ENCODE results near the gene PHKA2. TPM values are rescaled to one million over a fixed set of nuclear protein-coding genes. Genes with fewer than 3 reads are reported as not detected.

The PHKA2 gene
- total and polyA plus RNA-seq, 10 of the 15 experiments (the other 5 are each of a cell fraction or from before 2014, with no cell fraction given): 1.4 to 25.6 (median 15.4) TPM

- ChIA-PET SMC1A (ENCODE audit: uncharacterized antibody, unreplicated experiment) (no interaction called here), RAD21 (ENCODE audit: unreplicated experiment) (no interaction called here), CTCF (interaction anchor here (1.6 kb wide), 1 partner anchor 525 kb away, joined by 3 read pairs; no protein-coding TSS in a partner anchor), POLR2A (no interaction called here)
- no TSS peak for BruUV-seq (replicated peaks)
- Histone ChIP-seq H3K27me3 (replicated peaks in 1 of 2; ENCODE audit: control insufficient read depth in 2 of 2, insufficient read depth in 2 of 2, low read length in 1 of 2) (no peaks in the 10 kb centered on the region), H2AFZ (ENCODE audit: control insufficient read depth, low read depth, low read length) (no peak overlapping the region), H3K27ac (ENCODE audit: control insufficient read depth, insufficient read depth) (no peak overlapping the region), H3K9me3 (replicated peaks; ENCODE audit: control insufficient read depth, insufficient read depth, low read length) (no peaks in the 10 kb centered on the region), H3K9ac (ENCODE audit: control insufficient read depth, insufficient read depth, low read length) (no peak overlapping the region), H3K79me2 (ENCODE audit: control insufficient read depth, insufficient read depth, low read length) (no peaks in the 10 kb centered on the region), H3K36me3 (ENCODE audit: control insufficient read depth in 2 of 2, insufficient read depth in 2 of 2, low read length in 1 of 2) (peaks cover 0 to 1% of the 10 kb centered on the region in 2 experiments; a peak in 2 of 4 replicates), H3K4me2 (ENCODE audit: control insufficient read depth, insufficient read depth) (no peak overlapping the region), H3K4me3 (no peak overlapping the region), H3K4me1 (ENCODE audit: control insufficient read depth, insufficient read depth, low read length) (no peaks in the 10 kb centered on the region), H4K20me1 (ENCODE audit: control insufficient read depth, insufficient read depth) (no peaks in the 10 kb centered on the region)
- DNase-seq (ENCODE audit: low read depth, low spot score) (no peak), FAIRE-seq (no peak), ATAC-seq (no peak)
- in situ Hi-C loops (cut with MboI) (no loop called here), intact Hi-C loops (cut with micrococcal nuclease; ENCODE audit: unreplicated experiment) (loop anchor here (10.0 kb wide), 2 partner anchors 289 to 541 kb away; no protein-coding TSS in a partner anchor)
- TF ChIP-seq CUX1 (IDR thresholded peaks at IDR 0.05; ENCODE audit: insufficient replicate concordance, low read depth, low read length) (no peak), NFXL1 (IDR thresholded peaks at IDR 0.05; ENCODE audit: borderline replicate concordance) (no peak), TCF12 (IDR thresholded peaks at IDR 0.05; ENCODE audit: low read depth, low read length) (no peak), ELK1 (IDR thresholded peaks at IDR 0.05; ENCODE audit: low read depth, low read length) (no peak), ZNF592 (IDR thresholded peaks at IDR 0.05) (no peak), MEF2B (IDR thresholded peaks at IDR 0.05; ENCODE audit: partially characterized antibody, poor library complexity, severe bottlenecking) (no peak), PAX8 (IDR thresholded peaks at IDR 0.05) (no peak), IRF4 (IDR thresholded peaks at IDR 0.05; ENCODE audit: low read depth, low read length) (no peak), MXI1 (IDR thresholded peaks at IDR 0.05; ENCODE audit: low read depth, low read length) (no peak)
- WGBS (ENCODE audit: insufficient coverage, insufficient replicate concordance, low lambda C conversion rate, missing lambda C conversion rate): 86% methylated on average over 10 of the region's 10 CpGs
Measured at GRCh38 chrX:18935893-18936292, 48.0 kb downstream of the PHKA2 start.

Data from GM12878 (cell line).